HG03159 (cell line): Measurements from ENCODE around the gene BMP2K.
A peak's percentile ranks its signal among the peaks of the same experiment; 100 is the strongest.
"Not testable (repeated sequence)": the region's sequence is repeated elsewhere in the genome, so short reads cannot be mapped to it uniquely, and the experiment has no call there.

ENCODE experiments used
- ATAC-seq: cut with Tn5 transposase; IDR thresholded peaks from one replicate; pipeline ENCODE4 v1.9.1; 2021; ENCODE audit warnings: mild to moderate bottlenecking, moderate library complexity; ENCODE audit not compliant: unreplicated experiment

The BMP2K gene

DNA sequence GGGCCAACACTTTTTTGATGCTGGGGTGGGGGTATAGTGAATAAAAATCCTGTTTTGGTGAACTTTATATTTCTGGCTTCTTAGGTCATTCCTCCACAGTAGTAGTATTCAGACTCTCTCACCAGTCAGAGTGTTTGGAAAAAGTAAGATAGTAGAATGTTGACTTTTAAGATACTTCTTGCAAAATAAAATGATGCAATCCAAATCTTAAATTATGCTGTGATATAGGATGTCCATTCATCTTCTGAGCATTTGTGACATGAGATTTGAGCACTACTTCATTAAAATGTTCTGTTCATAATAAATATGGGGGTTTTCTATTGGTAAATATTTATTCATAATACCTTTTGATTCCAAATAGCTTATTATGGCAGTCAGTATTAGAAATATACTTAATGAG is 70.1 kb downstream of the BMP2K start:
- ATAC-seq, result no peak

DNA sequence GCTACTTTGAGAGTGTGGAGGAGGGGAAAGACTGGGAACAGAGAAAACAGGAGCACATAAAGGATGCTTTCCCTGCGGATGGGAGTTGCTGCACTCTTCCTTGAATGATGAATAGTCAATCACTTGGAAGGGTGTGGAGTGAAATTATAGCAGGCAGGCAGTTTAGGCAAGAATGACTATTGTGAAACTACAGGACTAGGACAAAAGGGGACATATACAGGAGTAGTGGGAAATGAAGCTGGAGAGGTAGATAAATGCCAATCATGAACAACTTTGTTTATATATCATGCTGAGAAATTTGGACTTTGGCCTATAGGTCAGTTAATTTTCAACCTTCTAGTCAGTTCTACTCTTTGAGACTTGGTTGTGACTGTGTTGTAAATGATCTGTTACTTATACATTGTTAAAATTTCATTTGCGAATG is 86.2 kb downstream of the BMP2K start:
- ATAC-seq, result no peak

DNA sequence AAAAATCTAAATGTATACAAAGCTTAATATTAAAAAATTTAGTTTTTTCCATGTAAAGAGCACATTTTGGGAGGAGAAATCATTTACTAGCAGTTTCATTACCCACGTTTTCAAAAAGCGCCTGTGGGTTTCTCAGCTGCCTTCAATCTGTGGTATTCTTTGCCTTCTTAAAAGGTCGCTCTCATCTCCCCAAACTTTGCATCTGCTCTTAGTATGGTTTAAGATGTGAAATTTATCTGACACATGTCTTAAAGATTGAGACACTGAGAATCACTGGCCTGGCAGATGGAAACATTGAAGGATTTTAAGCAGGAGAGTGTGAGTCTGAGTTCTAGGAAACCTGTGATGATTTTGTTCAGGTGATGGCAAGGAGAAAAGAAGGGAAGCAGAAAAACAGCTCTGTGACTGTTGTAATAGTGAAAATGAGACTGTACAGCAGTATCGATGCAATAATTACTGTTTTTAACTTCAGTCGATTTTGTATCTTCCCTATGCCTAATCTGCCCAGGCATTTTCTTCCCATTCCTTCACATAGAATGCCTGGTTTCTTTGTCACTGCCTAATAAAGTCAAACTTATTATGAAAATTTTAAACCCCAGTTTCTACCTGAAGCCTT is 87.2 kb downstream of the BMP2K start:
- no peak for ATAC-seq

DNA sequence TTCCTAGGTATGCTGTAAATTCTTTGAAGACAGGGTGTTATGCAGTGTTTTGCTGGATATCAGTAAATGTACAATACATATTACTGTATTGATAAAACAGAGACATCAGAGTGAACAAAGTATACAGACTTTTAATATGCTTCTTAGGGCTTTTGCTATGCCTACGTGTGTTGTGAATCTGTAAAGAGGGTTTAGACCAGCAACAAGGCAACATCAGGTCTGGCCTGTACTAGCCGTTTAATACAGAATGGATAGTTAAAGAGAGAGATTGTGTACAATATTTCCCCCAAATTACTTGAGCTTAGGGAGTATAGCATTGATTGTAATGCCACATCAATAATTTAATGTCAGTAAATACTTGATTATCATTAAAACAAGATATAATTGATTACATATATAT is 87.8 kb downstream of the BMP2K start:
- no peak for ATAC-seq

GRCh38 chr4:78864405-78865024 is 88.4 kb downstream of the BMP2K start:
- ATAC-seq, result peak; percentile 71

DNA sequence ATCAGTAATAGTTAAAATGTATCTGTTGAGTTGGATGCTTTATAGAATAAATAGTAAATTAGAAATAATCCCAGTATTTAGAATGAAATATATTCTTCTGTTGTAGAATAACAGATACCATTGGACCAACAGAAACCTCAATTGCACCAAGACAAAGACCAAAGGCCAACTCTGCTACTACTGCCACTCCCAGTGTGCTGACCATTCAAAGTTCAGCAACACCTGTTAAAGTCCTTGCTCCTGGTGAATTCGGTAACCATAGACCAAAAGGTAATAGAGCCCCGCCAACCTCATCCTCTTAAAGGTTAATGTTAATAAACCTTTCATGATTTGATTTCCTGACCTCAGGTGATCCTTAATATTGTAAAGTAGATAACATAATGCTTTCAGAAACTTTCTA is 89.3 kb downstream of the BMP2K start:
- no peak for ATAC-seq

DNA sequence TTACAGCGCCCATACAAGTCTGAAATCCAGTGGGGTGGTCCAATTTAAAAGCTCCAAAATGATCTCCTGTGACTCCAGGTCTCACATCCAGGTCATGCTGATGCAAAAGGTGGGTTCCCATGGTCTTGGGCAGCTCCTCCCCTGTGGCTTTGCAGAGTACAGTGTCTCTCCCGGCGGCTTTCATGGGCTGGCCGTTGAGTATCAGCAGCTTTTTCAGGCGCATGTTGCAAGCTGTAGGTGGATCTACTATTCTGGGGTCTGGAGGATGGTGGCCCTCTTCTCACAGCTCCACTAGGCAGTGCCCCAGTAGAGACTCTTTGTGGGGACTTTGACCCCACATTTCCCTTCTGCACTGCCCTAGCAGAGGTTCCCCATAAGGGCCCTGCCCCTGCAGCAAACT is 92.6 kb downstream of the BMP2K start:
- ATAC-seq, result not testable (repeated sequence)

DNA sequence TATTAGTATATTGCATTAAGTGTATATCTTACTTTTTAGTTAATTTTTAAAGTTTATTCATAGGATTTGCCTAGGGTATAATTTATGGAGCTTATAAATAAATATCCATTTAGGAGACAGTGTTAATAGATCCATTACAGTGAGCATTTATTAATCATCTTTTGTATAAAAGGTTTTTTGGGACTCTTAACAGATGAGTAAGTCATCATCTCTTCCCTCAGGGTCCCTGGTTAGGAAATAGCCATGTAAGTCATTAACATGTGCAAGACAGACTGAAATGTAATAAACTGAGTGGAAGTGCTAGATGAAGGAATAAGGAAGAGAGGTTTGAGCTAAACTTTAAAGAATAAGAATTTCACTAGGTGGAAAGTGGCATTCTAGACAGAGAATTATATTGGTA is 93.9 kb downstream of the BMP2K start:
- no peak for ATAC-seq

GRCh38 chr4:78876568-78877320 is 100.6 kb downstream of the BMP2K start:
- ATAC-seq, result no peak

- ATAC-seq, result no peak
These were observed 101.9 kb downstream of the BMP2K start for GRCh38 chr4:78878031-78878430.

DNA sequence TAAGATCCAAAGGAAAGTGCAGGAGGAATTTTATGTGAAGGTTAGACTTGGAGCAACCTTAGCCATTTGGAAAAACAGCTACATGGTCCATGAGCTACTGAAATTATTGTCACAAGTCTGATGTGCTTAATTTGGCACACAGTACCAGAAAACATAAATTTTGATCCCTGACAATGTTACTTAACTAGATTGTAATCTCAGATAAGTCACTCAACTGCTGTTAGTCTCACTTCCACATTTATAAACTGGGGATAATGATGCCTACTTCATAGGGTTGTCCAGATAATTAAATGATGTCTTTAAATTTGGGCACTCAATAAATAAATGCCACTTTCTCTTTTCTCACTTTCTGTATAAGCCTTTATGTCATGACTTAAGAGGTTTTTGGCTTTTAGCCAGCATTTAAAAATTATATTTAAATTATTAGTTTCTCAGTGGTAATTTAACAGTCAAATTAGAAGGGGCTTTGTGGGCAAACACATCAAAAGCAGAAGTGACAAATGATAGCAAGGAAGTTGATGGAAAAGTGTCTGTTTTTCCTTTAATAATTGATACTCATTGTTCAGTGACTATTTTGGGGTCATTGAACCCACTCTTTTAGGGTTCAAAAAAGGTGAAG is 104.8 kb downstream of the BMP2K start:
- no peak for ATAC-seq

- ATAC-seq, result no peak
These were observed 109.4 kb downstream of the BMP2K start for GRCh38 chr4:78885598-78885997.

GRCh38 chr4:78889955-78890354 is 113.8 kb downstream of the BMP2K start:
- ATAC-seq, result no peak

GRCh38 chr4:78899302-78899701 is 123.2 kb downstream of the BMP2K start:
- no peak for ATAC-seq

GRCh38 chr4:78901882-78902281 is 125.7 kb downstream of the BMP2K start:
- ATAC-seq, result no peak

GRCh38 chr4:78902298-78902697 is 126.1 kb downstream of the BMP2K start:
- no peak for ATAC-seq

DNA sequence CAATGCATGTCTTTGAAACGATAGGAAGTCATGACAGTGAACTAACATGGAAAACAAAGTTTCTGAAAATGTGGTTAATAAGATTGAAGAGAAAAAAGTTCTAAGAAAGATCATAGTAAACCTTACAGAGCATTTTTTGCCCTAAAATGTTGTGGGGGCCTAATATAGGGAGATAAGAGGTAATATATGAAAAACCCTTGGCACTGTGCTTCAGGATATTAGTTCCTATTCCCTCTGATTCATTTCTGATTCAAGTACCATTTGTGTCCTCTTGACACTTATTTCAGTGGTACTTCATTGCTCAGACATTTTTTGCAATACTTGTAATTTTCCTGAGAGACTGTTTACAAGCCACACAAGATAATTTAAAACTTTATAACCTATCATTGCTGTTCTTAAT is 128.0 kb downstream of the BMP2K start:
- no peak for ATAC-seq

- no peak for ATAC-seq
These were observed 131.5 kb downstream of the BMP2K start for GRCh38 chr4:78907638-78908037.

DNA sequence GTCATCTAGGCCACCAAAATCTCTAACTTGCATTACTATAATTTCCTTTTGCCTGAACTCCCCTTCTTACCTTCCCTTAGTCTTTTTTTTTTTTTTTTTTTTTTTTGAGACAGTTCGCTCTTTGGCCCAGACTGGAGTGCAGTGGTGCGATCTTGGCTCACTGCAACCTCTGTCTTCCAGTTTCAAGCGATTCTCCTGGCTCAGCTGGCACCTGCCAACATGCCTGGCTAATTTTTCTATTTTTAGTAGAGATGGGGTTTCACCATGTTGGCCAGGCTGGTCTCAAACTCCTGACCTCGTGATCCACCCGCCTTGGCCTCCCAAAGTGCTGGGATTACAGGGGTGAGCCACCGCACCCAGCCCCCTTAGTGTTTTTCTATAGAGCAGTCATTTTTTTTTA is 132.8 kb downstream of the BMP2K start:
- not testable (repeated sequence) for ATAC-seq

- ATAC-seq, result no peak
These were observed 134.5 kb downstream of the BMP2K start for GRCh38 chr4:78910612-78911011.

GRCh38 chr4:78922207-78922606 is 146.1 kb downstream of the BMP2K start:
- no peak for ATAC-seq
